KOPT-K1 (cell line): ENCODE results near the gene ABCA7.

Experiments
- H3K27ac ChIP-seq: fragments of 200-600 bp; sonication (generic); 2 replicates; pipeline ENCODE4 v1.5.1; 2016; ENCODE audit warnings: antibody characterized with exemption, mild to moderate bottlenecking, low read depth, low read length; ENCODE audit not compliant: poor library complexity, severe bottlenecking
- H3K36me3 ChIP-seq: fragments of 200-600 bp; sonication (generic); 2 replicates; pipeline ENCODE4 v1.5.1; 2017; ENCODE audit warnings: antibody characterized with exemption, mild to moderate bottlenecking, low read length, moderate library complexity; ENCODE audit not compliant: insufficient read depth
- H3K9me3 ChIP-seq: fragments of 200-600 bp; sonication (generic); 2 replicates; pipeline ENCODE4 v1.5.1; 2017; ENCODE audit warnings: antibody characterized with exemption, low read length, mild to moderate bottlenecking; ENCODE audit not compliant: insufficient read depth, poor library complexity, severe bottlenecking

Gene ABCA7

DNA sequence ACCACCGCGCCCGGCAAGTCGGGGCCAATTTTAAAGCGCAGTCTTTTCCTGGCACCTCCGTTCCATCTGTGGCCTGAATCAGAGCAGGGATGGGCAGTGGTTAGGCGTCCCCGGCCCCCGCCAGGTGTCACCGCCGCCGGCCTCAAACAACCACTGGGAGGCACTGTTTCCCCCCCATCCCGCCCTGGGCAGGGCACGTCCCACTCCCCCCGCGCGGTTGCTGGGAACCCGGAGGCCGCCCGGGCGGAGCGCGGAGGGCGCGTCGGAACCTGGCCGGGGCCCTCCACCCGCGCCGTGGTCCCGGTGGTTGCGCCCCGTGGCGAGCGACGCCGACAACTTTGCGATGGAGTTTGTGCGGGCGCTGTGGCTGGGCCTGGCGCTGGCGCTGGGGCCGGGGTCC is 39.8 kb upstream of the ABCA7 start, which contains the start of gene GRIN3B:
TSS of gene GRIN3B (plus strand) at position 325 of the 400 bp plus-strand sequence. CDS start at position 344, 19 bp downstream.
- H3K9me3 ChIP-seq = no peaks in the 10 kb centered on the region
- no peak within 1 kb of the TSS for H3K27ac ChIP-seq
- H3K36me3 ChIP-seq = no peaks in the 10 kb centered on the region

DNA sequence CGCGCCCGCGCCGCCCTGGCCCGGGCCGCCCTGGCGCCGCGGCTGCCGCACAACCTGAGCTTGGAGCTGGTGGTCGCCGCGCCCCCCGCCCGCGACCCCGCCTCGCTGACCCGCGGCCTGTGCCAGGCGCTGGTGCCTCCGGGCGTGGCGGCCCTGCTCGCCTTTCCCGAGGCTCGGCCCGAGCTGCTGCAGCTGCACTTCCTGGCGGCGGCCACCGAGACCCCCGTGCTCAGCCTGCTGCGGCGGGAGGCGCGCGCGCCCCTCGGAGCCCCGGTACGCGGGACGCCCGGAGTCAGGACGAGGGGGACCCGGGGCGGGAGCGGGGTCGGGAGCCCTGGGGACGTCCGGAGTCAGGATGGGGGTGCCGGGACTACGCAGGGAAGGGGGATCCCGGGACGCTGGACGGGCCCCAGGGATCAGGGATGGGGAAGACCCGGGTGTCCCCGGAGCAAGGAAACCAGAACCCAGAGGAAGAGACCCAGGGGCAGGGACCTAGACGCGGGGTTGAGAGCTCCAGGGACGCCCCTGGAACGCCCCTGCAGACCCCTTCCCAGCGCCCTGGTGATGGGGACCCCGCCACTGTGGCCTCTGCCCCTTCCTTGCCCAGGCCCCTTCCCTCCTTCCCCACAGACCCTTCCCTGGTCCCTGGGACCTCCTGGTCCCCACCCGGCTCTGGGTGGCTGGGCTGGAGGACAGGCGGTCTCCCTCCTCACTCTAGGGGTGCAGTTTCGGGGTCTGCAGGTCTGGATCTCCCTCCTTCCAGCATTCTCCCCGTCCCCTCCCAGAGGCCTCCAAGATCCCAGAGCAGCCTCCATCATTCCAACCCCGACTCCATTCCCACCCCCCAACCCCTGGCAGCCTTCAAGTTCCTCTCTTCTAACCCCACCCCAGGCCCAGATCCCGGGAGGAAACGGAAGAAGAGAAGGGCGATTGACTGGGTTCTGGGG is 39.0 kb upstream of the ABCA7 start:
- no peak overlapping the region for H3K27ac ChIP-seq

DNA sequence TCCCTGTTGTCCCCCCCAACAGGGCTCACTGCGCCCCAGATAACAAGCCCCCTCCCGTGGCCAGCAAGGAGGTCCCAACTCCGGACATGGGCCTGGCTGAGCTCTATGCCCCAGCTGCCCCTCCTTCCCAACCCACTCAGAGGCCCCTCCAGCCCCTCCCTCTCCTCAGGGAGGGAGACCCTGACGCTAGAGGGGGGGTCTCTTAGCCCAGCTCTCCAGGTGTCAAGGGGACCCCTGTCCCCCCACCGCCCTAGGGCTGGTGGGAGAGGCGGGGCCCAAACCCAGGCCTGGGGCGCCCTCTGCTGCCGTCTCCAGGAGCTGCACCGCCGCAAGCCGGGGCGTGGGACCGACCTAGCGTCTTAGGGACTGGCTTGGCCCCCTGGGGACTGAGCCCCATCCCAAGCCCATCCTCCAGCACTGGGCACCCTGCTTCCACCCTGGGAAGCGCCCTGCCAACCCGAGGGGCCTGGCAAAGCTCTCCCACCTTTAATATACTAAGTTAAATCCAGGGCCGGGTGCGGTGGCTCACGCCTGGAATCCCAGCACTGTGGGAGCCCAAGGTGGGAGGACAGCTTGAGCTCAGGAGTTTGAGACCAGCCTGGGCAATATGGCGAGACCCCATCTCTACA is 38.3 kb upstream of the ABCA7 start:
- no peaks in the 10 kb centered on the region; the same call in 1 of the 2 replicates for H3K36me3 ChIP-seq
- H3K9me3 ChIP-seq = no peaks in the 10 kb centered on the region
- H3K27ac ChIP-seq = no peak overlapping the region

More for the DNA sequence above, 39.0 kb upstream of the ABCA7 start:
- Histone ChIP-seq H3K36me3 (no peaks in the 10 kb centered on the region), H3K9me3 (no peaks in the 10 kb centered on the region)

DNA sequence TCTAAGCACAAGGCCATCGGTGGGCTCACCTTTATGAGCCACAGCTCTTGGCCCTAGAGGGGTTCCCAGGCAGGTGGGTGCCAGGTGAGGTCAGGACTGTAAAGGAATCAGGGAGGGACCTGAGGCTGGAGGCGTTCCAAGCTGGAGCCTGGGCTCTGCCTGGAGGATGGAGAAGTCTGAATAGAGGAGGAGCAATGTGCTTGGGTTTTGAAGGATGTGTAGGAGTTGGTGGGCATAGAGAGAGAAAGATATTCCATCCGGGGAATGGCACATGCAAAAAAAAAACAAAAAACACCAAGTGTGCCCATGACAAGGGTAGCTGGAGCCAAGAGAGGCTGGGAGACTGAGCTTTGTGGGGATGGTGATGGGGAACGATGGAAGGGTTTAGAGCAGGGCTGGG is 37.3 kb upstream of the ABCA7 start:
- no peaks in the 10 kb centered on the region for H3K9me3 ChIP-seq
- H3K36me3 ChIP-seq = peaks cover 5% of the 10 kb centered on the region; the same call in 1 of the 2 replicates
- H3K27ac ChIP-seq = no peak overlapping the region

DNA sequence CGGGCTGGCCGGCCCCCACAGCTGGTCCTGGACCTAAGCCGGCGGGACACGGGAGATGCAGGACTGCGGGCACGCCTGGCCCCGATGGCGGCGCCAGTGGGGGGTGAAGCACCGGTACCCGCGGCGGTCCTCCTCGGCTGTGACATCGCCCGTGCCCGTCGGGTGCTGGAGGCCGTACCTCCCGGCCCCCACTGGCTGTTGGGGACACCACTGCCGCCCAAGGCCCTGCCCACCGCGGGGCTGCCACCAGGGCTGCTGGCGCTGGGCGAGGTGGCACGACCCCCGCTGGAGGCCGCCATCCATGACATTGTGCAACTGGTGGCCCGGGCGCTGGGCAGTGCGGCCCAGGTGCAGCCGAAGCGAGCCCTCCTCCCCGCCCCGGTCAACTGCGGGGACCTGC is 36.6 kb upstream of the ABCA7 start:
- H3K27ac ChIP-seq = no peak overlapping the region
- no peaks in the 10 kb centered on the region for H3K9me3 ChIP-seq
- peaks cover 5% of the 10 kb centered on the region; the same call in 1 of the 2 replicates for H3K36me3 ChIP-seq

DNA sequence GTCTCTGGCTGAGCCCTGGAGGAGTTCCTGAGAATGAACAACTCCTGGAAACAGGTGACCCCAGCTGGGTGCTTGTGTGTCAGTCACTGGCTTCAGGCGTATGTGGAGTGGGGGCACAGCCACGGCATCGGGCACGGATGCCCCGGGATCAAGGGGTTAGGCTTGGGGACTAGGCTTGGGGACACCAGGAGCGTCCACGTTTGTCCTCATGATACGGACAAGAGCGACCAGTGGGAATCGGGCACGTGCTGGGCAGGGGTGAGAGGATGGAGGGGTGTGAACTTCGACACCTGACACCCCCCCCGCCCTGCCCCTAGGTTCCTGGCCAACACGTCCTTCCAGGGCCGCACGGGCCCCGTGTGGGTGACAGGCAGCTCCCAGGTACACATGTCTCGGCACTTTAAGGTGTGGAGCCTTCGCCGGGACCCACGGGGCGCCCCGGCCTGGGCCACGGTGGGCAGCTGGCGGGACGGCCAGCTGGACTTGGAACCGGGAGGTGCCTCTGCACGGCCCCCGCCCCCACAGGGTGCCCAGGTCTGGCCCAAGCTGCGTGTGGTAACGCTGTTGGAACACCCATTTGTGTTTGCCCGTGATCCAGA is 35.6 kb upstream of the ABCA7 start:
- peaks cover 13% of the 10 kb centered on the region; the same call in 1 of the 2 replicates for H3K36me3 ChIP-seq
- no peak overlapping the region for H3K27ac ChIP-seq
- no peaks in the 10 kb centered on the region for H3K9me3 ChIP-seq

DNA sequence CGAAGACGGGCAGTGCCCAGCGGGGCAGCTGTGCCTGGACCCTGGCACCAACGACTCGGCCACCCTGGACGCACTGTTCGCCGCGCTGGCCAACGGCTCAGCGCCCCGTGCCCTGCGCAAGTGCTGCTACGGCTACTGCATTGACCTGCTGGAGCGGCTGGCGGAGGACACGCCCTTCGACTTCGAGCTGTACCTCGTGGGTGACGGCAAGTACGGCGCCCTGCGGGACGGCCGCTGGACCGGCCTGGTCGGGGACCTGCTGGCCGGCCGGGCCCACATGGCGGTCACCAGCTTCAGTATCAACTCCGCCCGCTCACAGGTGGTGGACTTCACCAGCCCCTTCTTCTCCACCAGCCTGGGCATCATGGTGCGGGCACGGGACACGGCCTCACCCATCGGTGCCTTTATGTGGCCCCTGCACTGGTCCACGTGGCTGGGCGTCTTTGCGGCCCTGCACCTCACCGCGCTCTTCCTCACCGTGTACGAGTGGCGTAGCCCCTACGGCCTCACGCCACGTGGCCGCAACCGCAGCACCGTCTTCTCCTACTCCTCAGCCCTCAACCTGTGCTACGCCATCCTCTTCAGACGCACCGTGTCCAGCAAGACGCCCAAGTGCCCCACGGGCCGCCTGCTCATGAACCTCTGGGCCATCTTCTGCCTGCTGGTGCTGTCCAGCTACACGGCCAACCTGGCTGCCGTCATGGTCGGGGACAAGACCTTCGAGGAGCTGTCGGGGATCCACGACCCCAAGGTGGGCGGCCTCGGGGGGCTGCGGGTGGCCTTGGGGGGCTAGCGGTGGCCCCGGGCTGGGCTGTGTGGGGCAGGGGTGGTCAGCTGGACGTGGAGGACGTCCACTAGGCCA is 34.9 kb upstream of the ABCA7 start:
- Histone ChIP-seq H3K27ac (no peak overlapping the region), H3K36me3 (peaks cover 19% of the 10 kb centered on the region; the same call in 1 of the 2 replicates), H3K9me3 (no peaks in the 10 kb centered on the region)

DNA sequence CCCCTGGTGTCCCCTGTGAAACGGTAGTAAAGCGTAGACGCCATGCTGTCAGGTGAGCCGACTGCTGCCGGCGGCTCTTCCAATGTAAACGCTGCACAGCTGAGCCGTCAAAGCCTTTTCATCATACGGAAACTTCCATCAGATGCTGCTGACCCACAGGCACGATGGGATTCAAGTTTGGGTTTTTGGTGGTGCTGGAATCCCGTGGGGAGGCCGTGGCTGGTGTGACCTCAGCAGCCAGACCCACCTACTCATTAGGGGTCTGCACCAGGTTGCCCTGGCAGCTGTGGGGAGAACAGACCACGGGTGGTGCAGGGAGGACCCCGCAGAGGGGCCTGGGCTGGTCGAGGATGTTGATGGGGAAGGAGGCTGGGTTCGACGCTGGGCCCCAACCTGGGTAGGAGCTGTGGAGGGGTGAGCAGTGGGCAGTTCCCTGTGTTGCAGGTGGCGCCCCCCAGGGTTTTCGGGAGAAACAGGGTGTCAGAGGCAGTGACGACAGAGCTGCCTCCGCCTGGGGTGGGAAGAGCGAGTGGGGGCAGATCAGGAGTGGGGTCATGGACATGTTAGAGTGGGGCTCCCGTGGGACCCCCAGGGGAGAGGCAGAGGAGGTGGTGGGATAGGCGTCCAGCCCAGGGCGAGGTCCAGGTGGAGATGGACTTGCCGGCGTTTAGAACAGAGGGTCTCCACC is 33.1 kb upstream of the ABCA7 start:
- H3K27ac ChIP-seq = no peak overlapping the region
- H3K9me3 ChIP-seq = no peaks in the 10 kb centered on the region
- peaks cover 38% of the 10 kb centered on the region for H3K36me3 ChIP-seq

DNA sequence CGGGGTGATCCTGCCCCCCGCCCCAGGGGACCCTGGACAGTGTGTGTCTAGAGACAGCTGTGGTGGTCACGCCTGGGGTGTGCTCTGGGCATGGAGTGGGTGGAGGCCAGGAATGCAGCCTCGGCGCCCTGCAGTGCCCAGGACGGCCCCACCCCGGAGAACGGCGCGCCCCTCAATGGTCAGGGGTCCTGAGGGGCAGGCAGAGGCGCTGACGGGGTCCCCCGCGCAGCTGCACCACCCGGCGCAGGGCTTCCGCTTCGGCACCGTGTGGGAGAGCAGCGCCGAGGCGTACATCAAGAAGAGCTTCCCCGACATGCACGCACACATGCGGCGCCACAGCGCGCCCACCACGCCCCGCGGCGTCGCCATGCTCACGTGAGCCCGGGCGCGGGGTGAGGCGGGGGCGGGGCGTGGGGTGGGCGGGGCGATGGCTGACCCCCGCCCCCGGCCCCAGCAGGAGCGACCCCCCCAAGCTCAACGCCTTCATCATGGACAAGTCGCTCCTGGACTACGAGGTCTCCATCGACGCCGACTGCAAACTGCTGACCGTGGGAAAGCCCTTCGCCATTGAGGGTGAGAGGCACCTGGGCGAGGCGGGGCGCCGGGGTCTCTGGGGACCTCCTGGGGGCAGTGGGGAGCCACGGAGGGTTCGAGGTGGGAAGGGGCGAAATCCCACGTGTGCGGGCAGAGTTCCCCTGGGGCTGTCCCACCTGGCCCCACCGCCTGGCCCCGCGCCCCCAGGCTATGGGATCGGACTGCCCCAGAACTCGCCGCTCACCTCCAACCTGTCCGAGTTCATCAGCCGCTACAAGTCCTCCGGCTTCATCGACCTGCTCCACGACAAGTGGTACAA is 32.3 kb upstream of the ABCA7 start:
- Histone ChIP-seq H3K9me3 (no peaks in the 10 kb centered on the region), H3K36me3 (peaks cover 45% of the 10 kb centered on the region), H3K27ac (no peak overlapping the region)

DNA sequence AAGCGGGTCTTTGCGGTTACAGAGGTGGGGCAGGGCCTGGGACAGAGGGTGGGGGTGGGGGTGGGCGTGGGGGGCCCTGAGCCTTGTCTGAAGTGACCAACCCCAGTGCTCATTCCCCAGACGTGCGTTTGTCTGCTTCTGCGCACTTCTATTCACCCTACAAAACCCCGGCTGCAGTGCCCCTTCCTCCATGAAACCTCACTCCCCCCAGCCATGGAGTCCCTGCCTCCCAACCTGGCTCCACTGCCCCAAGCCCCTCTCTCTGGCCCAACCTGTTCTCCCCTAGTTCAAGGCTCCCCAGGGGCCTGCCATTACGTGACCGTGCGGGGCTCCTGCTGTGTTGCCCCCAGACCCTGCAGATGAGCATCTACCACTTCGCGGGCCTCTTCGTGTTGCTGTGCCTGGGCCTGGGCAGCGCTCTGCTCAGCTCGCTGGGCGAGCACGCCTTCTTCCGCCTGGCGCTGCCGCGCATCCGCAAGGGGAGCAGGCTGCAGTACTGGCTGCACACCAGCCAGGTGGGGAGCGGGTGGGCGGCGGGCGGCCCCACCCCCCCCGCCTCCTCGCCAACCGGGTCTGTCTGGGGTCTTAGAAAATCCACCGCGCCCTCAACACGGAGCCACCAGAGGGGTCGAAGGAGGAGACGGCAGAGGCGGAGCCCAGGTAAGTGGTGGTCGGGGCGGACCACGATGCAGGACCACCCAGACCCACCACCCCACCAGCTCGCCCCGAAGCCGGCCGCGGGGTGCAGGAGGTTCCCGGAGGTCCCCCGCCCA is 31.5 kb upstream of the ABCA7 start:
- Histone ChIP-seq H3K36me3 (peaks cover 53% of the 10 kb centered on the region), H3K9me3 (no peaks in the 10 kb centered on the region)

DNA sequence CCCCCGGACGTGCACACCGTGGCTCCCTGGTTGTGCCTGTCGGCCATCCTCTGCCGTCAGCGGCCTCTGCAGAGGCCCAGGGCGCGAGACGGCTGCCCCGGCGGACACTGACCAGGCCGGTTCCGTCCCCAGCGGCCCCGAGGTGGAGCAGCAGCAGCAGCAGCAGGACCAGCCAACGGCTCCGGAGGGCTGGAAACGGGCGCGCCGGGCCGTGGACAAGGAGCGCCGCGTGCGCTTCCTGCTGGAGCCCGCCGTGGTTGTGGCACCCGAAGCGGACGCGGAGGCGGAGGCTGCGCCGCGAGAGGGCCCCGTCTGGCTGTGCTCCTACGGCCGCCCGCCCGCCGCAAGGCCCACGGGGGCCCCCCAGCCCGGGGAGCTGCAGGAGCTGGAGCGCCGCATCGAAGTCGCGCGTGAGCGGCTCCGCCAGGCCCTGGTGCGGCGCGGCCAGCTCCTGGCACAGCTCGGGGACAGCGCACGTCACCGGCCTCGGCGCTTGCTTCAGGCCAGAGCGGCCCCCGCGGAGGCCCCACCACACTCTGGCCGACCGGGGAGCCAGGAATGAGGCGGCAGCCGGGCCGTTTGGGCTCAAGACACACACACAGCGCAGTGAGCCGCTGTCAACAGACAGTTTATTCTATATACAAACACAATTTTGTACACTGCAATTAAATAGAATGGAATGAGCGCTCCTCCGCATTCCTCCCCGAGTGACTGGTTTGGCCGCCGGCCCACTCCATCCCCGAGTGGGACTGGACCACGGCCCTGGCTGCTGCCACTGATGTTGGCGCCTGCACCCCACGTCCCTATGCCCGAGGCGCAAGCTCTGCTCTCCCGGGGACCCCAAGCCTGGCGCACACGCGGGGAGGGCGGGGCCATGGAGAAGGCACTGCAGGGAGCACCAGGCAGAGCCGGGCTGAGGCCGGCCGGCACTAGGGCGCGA is 30.6 kb upstream of the ABCA7 start:
- no peaks in the 10 kb centered on the region for H3K9me3 ChIP-seq
- H3K36me3 ChIP-seq = peaks cover 62% of the 10 kb centered on the region
- no peak overlapping the region for H3K27ac ChIP-seq

More for the DNA sequence above, 31.5 kb upstream of the ABCA7 start:
- H3K27ac ChIP-seq = no peak overlapping the region

DNA sequence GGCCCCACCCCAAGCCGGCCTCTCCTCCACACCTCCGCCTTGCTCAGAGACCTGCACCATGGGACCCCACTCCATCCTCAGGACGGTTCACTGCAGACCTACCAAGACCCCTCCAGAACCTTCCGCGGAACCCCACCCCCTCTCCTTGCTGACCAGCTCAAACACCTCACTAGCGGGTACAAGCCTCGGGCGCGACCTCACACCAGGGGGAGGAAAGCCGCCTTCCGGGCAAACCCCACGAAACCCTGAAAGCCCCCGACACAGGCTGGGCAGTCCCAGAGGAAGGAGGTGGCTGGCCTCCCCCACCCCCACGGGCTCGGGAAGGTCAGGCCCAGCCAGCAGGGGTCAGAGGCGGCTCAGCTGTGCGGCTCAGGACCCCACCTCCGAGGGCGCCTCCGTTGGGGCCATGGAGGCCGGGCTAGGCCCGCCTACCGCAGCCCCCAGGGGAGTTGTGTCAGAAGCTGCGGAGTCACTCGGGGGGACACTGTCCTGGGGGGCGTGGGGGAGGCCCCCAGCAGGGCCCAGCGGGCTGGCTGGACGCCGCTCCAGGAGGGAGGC is 29.8 kb upstream of the ABCA7 start:
- Histone ChIP-seq H3K36me3 (peaks cover 69% of the 10 kb centered on the region), H3K9me3 (no peaks in the 10 kb centered on the region), H3K27ac (no peak overlapping the region)
